Mesendoderm (in vitro differentiated cells): ENCODE measurements around the gene SLC11A2.
"Not testable (repeated sequence)": the region's sequence is repeated elsewhere in the genome, so short reads cannot be mapped to it uniquely, and the experiment has no call there.

Experiments
- DNase-seq: peaks from one replicate; pipeline ENCODE4 v3.0.0; 2013
- H2AK5ac ChIP-seq: 2 replicates; pipeline ENCODE4 v1.6.1; 2013; ENCODE audit warnings: low read length, inconsistent platforms
- H2BK120ac ChIP-seq: 2 replicates; pipeline ENCODE4 v1.6.1; 2013; ENCODE audit warnings: low read depth, mild to moderate bottlenecking, low read length, moderate library complexity, mixed read lengths
- H2BK15ac ChIP-seq: replicated peaks from 2 replicates; pipeline ENCODE4 v1.6.1; 2013; ENCODE audit warnings: low read depth, mild to moderate bottlenecking, moderate library complexity
- H2BK5ac ChIP-seq: 2 replicates; pipeline ENCODE4 v1.6.1; 2013; ENCODE audit warnings: low read length, inconsistent platforms
- H3K18ac ChIP-seq: 2 replicates; pipeline ENCODE4 v1.6.1; 2013; ENCODE audit warnings: mild to moderate bottlenecking, low read length, mixed read lengths
- H3K23ac ChIP-seq: one replicate; pipeline ENCODE4 v1.6.1; 2013; ENCODE audit warnings: low read length
- H3K27ac ChIP-seq: 2 replicates; pipeline ENCODE4 v1.5.1; 2013; ENCODE audit warnings: low read depth, mild to moderate bottlenecking, inconsistent platforms, low read length, moderate library complexity
- H3K27me3 ChIP-seq: 2 replicates; pipeline ENCODE4 v1.6.1; 2013; ENCODE audit warnings: low read length, control low read depth, mild to moderate bottlenecking, inconsistent platforms; ENCODE audit not compliant: insufficient read depth, poor library complexity
- H3K36me3 ChIP-seq: 2 replicates; pipeline ENCODE4 v1.6.1; 2013; ENCODE audit warnings: low read length, inconsistent platforms; ENCODE audit not compliant: control insufficient read depth, insufficient read depth
- H3K4ac ChIP-seq: one replicate; pipeline ENCODE4 v1.6.1; 2013; ENCODE audit warnings: low read depth, mild to moderate bottlenecking, low read length, moderate library complexity
- H3K4me1 ChIP-seq: 2 replicates; pipeline ENCODE4 v1.6.1; 2013; ENCODE audit warnings: low read depth, low read length, inconsistent platforms; ENCODE audit not compliant: control insufficient read depth
- H3K4me2 ChIP-seq: 2 replicates; pipeline ENCODE4 v1.6.1; 2013; ENCODE audit warnings: low read length
- H3K4me3 ChIP-seq: 2 replicates; pipeline ENCODE4 v1.5.1; 2013; ENCODE audit warnings: mild to moderate bottlenecking, low read length
- H3K56ac ChIP-seq: one replicate; pipeline ENCODE4 v1.6.1; 2013; ENCODE audit warnings: low read length
- H3K79me1 ChIP-seq: 2 replicates; pipeline ENCODE4 v1.6.1; 2013; ENCODE audit warnings: low read length, inconsistent platforms
- H3K79me2 ChIP-seq: 2 replicates; pipeline ENCODE4 v1.6.1; 2013; ENCODE audit warnings: mild to moderate bottlenecking, low read length; ENCODE audit not compliant: control insufficient read depth, insufficient read depth
- H3K9ac ChIP-seq: 2 replicates; pipeline ENCODE4 v1.6.1; 2013; ENCODE audit warnings: low read length, inconsistent platforms
- H4K5ac ChIP-seq: one replicate; pipeline ENCODE4 v1.6.1; 2013; ENCODE audit warnings: low read length
- H4K8ac ChIP-seq: one replicate; pipeline ENCODE4 v1.6.1; 2013; ENCODE audit warnings: low read depth, mild to moderate bottlenecking, control low read depth, low read length, moderate library complexity
- WGBS: extraction: QIAGEN DNeasy Blood & Tissue Kit; methylation state at CpG from one replicate; pipeline ENCODE4 v1.1.7; 2013; ENCODE audit warnings: low lambda C conversion rate, missing lambda C conversion rate; ENCODE audit not compliant: insufficient coverage; ENCODE audit errors: extremely low coverage; 5-methylcytosine and 5-hydroxymethylcytosine counted together

The SLC11A2 gene

GRCh38 chr12:50961708-50962107 lies 64.5 kb downstream of the SLC11A2 start:
- no peaks in the 10 kb centered on the region for H3K79me2 ChIP-seq
- no peaks in the 10 kb centered on the region for H3K79me1 ChIP-seq
- H3K4me1 ChIP-seq: no peaks in the 10 kb centered on the region
- no peak overlapping the region for H3K4me2 ChIP-seq
- H3K18ac ChIP-seq: no peak overlapping the region
- H3K4ac ChIP-seq: no peak overlapping the region
- no peak overlapping the region for H3K27ac ChIP-seq
- no peak overlapping the region for H2BK15ac ChIP-seq
- no peak overlapping the region for H2AK5ac ChIP-seq
- H4K5ac ChIP-seq: no peak overlapping the region
- H3K36me3 ChIP-seq: no peaks in the 10 kb centered on the region
- no peak overlapping the region for H4K8ac ChIP-seq
- DNase-seq: no peak
- no peak overlapping the region for H3K56ac ChIP-seq
- no peak overlapping the region for H3K4me3 ChIP-seq
- no peak overlapping the region for H2BK5ac ChIP-seq
- no peaks in the 10 kb centered on the region for H3K27me3 ChIP-seq
- H3K23ac ChIP-seq: no peak overlapping the region
- H2BK120ac ChIP-seq: no peak overlapping the region
- WGBS: no CpG with 5 or more reads among the region's 4 CpGs
- no peak overlapping the region for H3K9ac ChIP-seq

- Histone ChIP-seq H3K79me2 (no peaks in the 10 kb centered on the region), H3K18ac (no peak overlapping the region), H2BK120ac (no peak overlapping the region), H2BK15ac (no peak overlapping the region), H3K27ac (no peak overlapping the region), H4K8ac (no peak overlapping the region), H2AK5ac (no peak overlapping the region), H3K36me3 (no peaks in the 10 kb centered on the region), H3K4me3 (no peak overlapping the region), H2BK5ac (no peak overlapping the region), H3K9ac (no peak overlapping the region), H3K23ac (no peak overlapping the region), H3K4me1 (no peaks in the 10 kb centered on the region), H3K56ac (no peak overlapping the region), H3K4me2 (no peak overlapping the region), H4K5ac (no peak overlapping the region), H3K79me1 (no peaks in the 10 kb centered on the region), H3K4ac (no peak overlapping the region), H3K27me3 (no peaks in the 10 kb centered on the region)
- DNase-seq: no peak
Observed at GRCh38 chr12:50960130-50960529, 66.1 kb downstream of the SLC11A2 start.

- H2AK5ac ChIP-seq: no peak overlapping the region
- no peak for DNase-seq
- no CpG with 5 or more reads among the region's 2 CpGs for WGBS
- H3K9ac ChIP-seq: no peak overlapping the region
- H3K4me3 ChIP-seq: no peak overlapping the region
- H3K27ac ChIP-seq: no peak overlapping the region
- H2BK120ac ChIP-seq: no peak overlapping the region
- H3K36me3 ChIP-seq: no peaks in the 10 kb centered on the region
- H4K5ac ChIP-seq: no peak overlapping the region
- no peaks in the 10 kb centered on the region for H3K79me2 ChIP-seq
- no peak overlapping the region for H3K23ac ChIP-seq
- no peaks in the 10 kb centered on the region for H3K79me1 ChIP-seq
- H3K18ac ChIP-seq: no peak overlapping the region
- no peak overlapping the region for H3K56ac ChIP-seq
- H3K4me2 ChIP-seq: no peak overlapping the region
- H3K4me1 ChIP-seq: no peaks in the 10 kb centered on the region
- H2BK15ac ChIP-seq: no peak overlapping the region
- H3K4ac ChIP-seq: no peak overlapping the region
- no peaks in the 10 kb centered on the region for H3K27me3 ChIP-seq
- no peak overlapping the region for H2BK5ac ChIP-seq
- no peak overlapping the region for H4K8ac ChIP-seq
Observed at GRCh38 chr12:50955697-50956096, 70.5 kb downstream of the SLC11A2 start.

GRCh38 chr12:50955288-50955687 lies 70.9 kb downstream of the SLC11A2 start:
- H3K79me1 ChIP-seq: no peaks in the 10 kb centered on the region
- no CpG with 5 or more reads among the region's 1 CpG for WGBS
- H4K8ac ChIP-seq: no peak overlapping the region
- H3K18ac ChIP-seq: no peak overlapping the region
- no peak overlapping the region for H3K23ac ChIP-seq
- no peaks in the 10 kb centered on the region for H3K79me2 ChIP-seq
- no peak overlapping the region for H3K27ac ChIP-seq
- H2AK5ac ChIP-seq: no peak overlapping the region
- H3K36me3 ChIP-seq: no peaks in the 10 kb centered on the region
- no peak overlapping the region for H3K56ac ChIP-seq
- H2BK15ac ChIP-seq: no peak overlapping the region
- no peaks in the 10 kb centered on the region for H3K27me3 ChIP-seq
- H4K5ac ChIP-seq: no peak overlapping the region
- no peak overlapping the region for H3K4me2 ChIP-seq
- no peak overlapping the region for H3K4me3 ChIP-seq
- DNase-seq: no peak
- H3K4ac ChIP-seq: no peak overlapping the region
- no peak overlapping the region for H2BK5ac ChIP-seq
- H3K9ac ChIP-seq: no peak overlapping the region
- no peak overlapping the region for H2BK120ac ChIP-seq
- H3K4me1 ChIP-seq: no peaks in the 10 kb centered on the region

- not testable (repeated sequence) for H3K4ac ChIP-seq, H4K5ac ChIP-seq, H3K27me3 ChIP-seq, H3K79me2 ChIP-seq, H4K8ac ChIP-seq, H3K56ac ChIP-seq, H3K4me2 ChIP-seq, DNase-seq, H2BK5ac ChIP-seq, H3K36me3 ChIP-seq, H3K4me3 ChIP-seq, H3K79me1 ChIP-seq, H2BK120ac ChIP-seq, H3K9ac ChIP-seq, H2BK15ac ChIP-seq, H3K4me1 ChIP-seq, H3K18ac ChIP-seq, H3K27ac ChIP-seq, H2AK5ac ChIP-seq, H3K23ac ChIP-seq
- no CpG with 5 or more reads among the region's 2 CpGs for WGBS
Observed at GRCh38 chr12:50954789-50955188, 71.4 kb downstream of the SLC11A2 start.

GRCh38 chr12:50953047-50953446 lies 73.1 kb downstream of the SLC11A2 start:
- Histone ChIP-seq H3K27me3 (no peaks in the 10 kb centered on the region), H2BK5ac (no peak overlapping the region), H3K4me3 (no peak overlapping the region), H3K79me1 (no peaks in the 10 kb centered on the region), H2BK120ac (no peak overlapping the region), H3K36me3 (no peaks in the 10 kb centered on the region), H4K5ac (no peak overlapping the region), H3K79me2 (no peaks in the 10 kb centered on the region), H4K8ac (no peak overlapping the region), H3K56ac (no peak overlapping the region), H2AK5ac (no peak overlapping the region), H3K4me2 (no peak overlapping the region), H3K9ac (no peak overlapping the region), H2BK15ac (no peak overlapping the region), H3K4me1 (no peaks in the 10 kb centered on the region), H3K18ac (no peak overlapping the region), H3K4ac (no peak overlapping the region), H3K23ac (no peak overlapping the region), H3K27ac (no peak overlapping the region)
- DNase-seq: no peak
- no CpG with 5 or more reads among the region's 7 CpGs for WGBS
